Fibroblast of the aortic adventitia (primary cell): ENCODE results near the gene GAST. TPM values are rescaled to one million over a fixed set of nuclear protein-coding genes. Genes with fewer than 3 reads are reported as not detected.
"Not testable (repeated sequence)": the region's sequence is repeated elsewhere in the genome, so short reads cannot be mapped to it uniquely, and the experiment has no call there.

Experiments used
- DNase-seq: peaks from one replicate; pipeline ENCODE4 v3.0.0-alpha.2; 2010; ENCODE audit warnings: low read depth
- H3K4me3 ChIP-seq: 2 replicates; pipeline ENCODE4 v1.5.1; 2011; ENCODE audit warnings: low read depth, mild to moderate bottlenecking, control low read depth, low read length, moderate library complexity
- total RNA-seq: library from RNA; depleted of rRNA; stranded (reverse); fragments of >200 nt; gene quantifications from 2 replicates; pipeline ENCODE4 v1.2.3, GENCODE V29; 2012; ENCODE audit warnings: low replicate concordance
- TF ChIP-seq, protein P1 (sequence below): IDR thresholded peaks from 2 replicates; pipeline ENCODE4 v1.5.1; 2011; ENCODE audit warnings: mild to moderate bottlenecking, low read length, control low read depth, inconsistent platforms; ENCODE audit not compliant: insufficient read depth

Gene GAST
- total RNA-seq, 1 donor, result not detected

GRCh38 chr17:41684035-41684434 is 28.1 kb upstream of the GAST start:
- DNase-seq, result no peak
- TF ChIP-seq, protein P1, sequence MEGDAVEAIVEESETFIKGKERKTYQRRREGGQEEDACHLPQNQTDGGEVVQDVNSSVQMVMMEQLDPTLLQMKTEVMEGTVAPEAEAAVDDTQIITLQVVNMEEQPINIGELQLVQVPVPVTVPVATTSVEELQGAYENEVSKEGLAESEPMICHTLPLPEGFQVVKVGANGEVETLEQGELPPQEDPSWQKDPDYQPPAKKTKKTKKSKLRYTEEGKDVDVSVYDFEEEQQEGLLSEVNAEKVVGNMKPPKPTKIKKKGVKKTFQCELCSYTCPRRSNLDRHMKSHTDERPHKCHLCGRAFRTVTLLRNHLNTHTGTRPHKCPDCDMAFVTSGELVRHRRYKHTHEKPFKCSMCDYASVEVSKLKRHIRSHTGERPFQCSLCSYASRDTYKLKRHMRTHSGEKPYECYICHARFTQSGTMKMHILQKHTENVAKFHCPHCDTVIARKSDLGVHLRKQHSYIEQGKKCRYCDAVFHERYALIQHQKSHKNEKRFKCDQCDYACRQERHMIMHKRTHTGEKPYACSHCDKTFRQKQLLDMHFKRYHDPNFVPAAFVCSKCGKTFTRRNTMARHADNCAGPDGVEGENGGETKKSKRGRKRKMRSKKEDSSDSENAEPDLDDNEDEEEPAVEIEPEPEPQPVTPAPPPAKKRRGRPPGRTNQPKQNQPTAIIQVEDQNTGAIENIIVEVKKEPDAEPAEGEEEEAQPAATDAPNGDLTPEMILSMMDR, result no peak
- H3K4me3 ChIP-seq, result no peak overlapping the region

DNA sequence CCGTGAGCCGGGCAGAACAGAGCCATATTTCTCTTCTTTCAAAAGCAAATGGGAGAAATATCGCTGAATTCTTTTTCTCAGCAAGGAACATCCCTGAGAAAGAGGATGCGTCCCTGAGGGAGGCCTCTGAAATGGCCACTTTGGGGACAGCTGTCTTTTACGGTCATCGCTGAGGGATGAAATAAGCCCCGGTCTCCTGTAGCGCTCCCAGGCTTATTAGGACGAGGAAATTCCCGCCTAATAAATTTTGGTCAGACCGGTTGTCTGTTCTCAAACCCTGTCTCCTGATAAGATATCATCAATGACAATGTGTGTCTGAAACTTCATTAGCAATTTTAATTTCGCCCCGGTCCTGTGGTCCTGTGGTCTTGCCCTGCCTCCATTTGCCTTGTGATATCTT is 26.4 kb upstream of the GAST start:
- not testable (repeated sequence) for H3K4me3 ChIP-seq, DNase-seq

DNA sequence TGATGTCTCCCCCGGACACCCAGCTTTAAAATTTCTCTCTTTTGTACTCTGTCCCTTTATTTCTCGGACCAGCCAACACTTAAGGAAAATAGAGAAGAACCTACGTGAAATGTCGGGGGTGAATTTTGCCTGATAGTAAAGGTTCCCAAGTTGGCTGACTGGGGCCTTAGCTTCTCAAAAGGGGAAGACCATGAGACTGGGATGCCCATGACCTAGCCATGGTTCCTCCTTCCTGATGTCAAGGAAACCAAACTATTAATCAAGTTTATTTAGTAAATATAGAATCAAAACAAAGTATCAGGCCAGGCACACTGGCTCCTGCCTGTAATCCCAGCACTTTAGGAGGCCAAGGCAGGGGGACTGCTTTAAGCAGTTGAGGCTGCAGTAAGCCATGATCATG is 25.9 kb upstream of the GAST start:
- TF ChIP-seq, protein P1, result no peak
- DNase-seq, result no peak
- no peak overlapping the region for H3K4me3 ChIP-seq

- peak; percentile 43 for DNase-seq
- peak overlapping the region; percentile 85 for H3K4me3 ChIP-seq
- TF ChIP-seq, protein P1, result no peak
Measured at GRCh38 chr17:41687828-41688640, 24.1 kb upstream of the GAST start.

DNA sequence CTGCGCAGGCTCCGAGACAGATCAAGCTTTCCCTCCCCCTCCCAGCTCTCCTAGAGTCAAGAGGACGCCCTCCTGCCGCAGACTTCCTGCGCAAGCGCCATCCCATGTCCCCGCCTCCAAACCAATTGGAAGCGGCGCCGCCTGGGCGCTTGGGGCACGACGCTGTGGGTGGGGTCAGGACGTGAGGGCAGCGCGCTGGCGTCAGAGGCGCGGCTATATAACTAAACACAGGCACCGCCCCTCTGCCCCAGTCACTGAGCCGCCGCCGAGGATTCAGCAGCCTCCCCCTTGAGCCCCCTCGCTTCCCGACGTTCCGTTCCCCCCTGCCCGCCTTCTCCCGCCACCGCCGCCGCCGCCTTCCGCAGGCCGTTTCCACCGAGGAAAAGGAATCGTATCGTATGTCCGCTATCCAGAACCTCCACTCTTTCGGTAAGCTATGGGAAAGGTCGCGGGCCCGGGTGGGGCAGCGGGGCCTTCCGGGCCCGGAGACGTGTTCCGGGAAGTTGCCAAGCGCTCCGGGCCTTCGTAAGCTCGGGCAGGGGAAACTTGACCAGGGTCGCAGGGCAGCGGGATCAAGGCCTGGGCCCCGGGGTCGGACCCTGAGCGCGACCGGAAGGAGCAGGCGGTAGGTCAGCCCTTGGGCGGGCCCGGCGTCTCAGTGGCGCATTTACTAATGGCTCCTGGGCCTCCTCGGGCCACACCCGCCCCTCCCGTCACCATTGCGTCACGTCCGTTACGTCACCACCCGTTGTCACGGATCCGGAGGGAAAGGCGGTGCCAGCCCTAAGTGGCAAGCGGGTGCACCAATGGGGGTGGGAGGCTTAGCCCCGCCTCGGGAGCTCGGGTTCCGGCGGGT is 23.3 kb upstream of the GAST start, which contains the start of gene EIF1:
TSS of gene EIF1 (plus strand) at position 245 of the 856 bp plus-strand sequence. CDS start at position 399, 154 bp downstream.
- H3K4me3 ChIP-seq, result peak within 1 kb of the TSS; percentile 85
- DNase-seq, result peak; percentile 99
- TF ChIP-seq, protein P1, result no peak

GRCh38 chr17:41689497-41690299 is 22.4 kb upstream of the GAST start:
- peak overlapping the region; percentile 81 for H3K4me3 ChIP-seq
- TF ChIP-seq, protein P1, result peak; percentile 67
- DNase-seq, result peak; percentile 88
